ENCODE data around the gene SDR42E1.
"Not testable (repeated sequence)": the region's sequence is repeated elsewhere in the genome, so short reads cannot be mapped to it uniquely, and the experiment has no call there.

DNA sequence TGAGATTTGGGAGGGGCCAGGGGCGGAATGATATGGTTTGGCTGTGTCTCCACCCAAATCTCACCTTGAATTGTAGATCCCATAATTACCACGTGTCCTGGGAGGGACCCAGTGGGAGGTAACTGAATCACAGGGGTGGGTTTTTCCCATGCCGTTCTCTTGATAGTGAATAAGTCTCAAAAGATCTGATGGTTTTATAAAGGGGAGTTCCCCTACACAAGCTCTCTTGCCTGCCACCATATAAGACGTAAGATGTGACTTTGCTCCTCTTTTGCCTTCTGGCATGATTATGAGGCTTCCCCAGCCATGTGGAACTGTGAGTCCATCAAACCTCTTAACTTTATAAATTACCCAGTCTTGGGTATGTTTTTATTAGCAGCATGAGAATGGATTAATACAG is 1.5 kb downstream of the SDR42E1 start:
- not testable (repeated sequence) for TF ChIP-seq ZKSCAN1 (IDR thresholded peaks at IDR 0.05; ENCODE audit: low read length); RAD21 (CRISPR knock-in tag; IDR thresholded peaks at IDR 0.05); TAF1 (CRISPR knock-in tag; IDR thresholded peaks at IDR 0.05); ZNF780A (CRISPR knock-in tag; IDR thresholded peaks at IDR 0.05); HDAC1 (CRISPR knock-in tag; IDR thresholded peaks at IDR 0.05); KLF13 (CRISPR knock-in tag; IDR thresholded peaks at IDR 0.05); CTCF (CRISPR knock-in tag; IDR thresholded peaks at IDR 0.05); TP53 (CRISPR knock-in tag; conservative IDR thresholded peaks at IDR 0.05); AGO1 (IDR thresholded peaks at IDR 0.05; ENCODE audit: low read depth, low read length, poor library complexity, severe bottlenecking); POLR2AphosphoS5 (IDR thresholded peaks at IDR 0.05; ENCODE audit: low read depth, low read length)
